ENCODE results near the gene SPATA24.

The SPATA24 gene

GRCh38 chr5:139407517-139407916 lies 3.6 kb upstream of the SPATA24 start:
- TF ChIP-seq CEBPB (IDR thresholded peaks at IDR 0.05) (no peak), TCF12 (IDR thresholded peaks at IDR 0.05; ENCODE audit: low read depth) (no peak), ZBTB7A (IDR thresholded peaks at IDR 0.05; ENCODE audit: low read depth) (no peak), RAD21 (IDR thresholded peaks at IDR 0.05; ENCODE audit: low read depth) (no peak), EP300 (IDR thresholded peaks at IDR 0.05; ENCODE audit: borderline replicate concordance) (no peak), FOXM1 (IDR thresholded peaks at IDR 0.05; ENCODE audit: borderline replicate concordance, low read depth) (no peak), YY1 (IDR thresholded peaks at IDR 0.05; ENCODE audit: low read depth) (no peak), USF1 (IDR thresholded peaks at IDR 0.05) (no peak), EGR1 (IDR thresholded peaks at IDR 0.05) (no peak), NFIC (IDR thresholded peaks at IDR 0.05) (no peak), CREB1 (IDR thresholded peaks at IDR 0.05; ENCODE audit: low read depth) (no peak), REST (IDR thresholded peaks at IDR 0.05; ENCODE audit: low read depth) (no peak), TAF1 (IDR thresholded peaks at IDR 0.05; ENCODE audit: low read depth) (no peak), TEAD4 (IDR thresholded peaks at IDR 0.05) (no peak), MAX (IDR thresholded peaks at IDR 0.05) (no peak)

GRCh38 chr5:139406963-139407362 lies 3.1 kb upstream of the SPATA24 start:
- no peak for TF ChIP-seq CEBPB (IDR thresholded peaks at IDR 0.05)

GRCh38 chr5:139404484-139404840 lies 573 bp upstream of the SPATA24 start:
- TF ChIP-seq REST (IDR thresholded peaks at IDR 0.05; ENCODE audit: low read depth) = no peak
- TF ChIP-seq TCF12 (IDR thresholded peaks at IDR 0.05; ENCODE audit: low read depth) = no peak
- no peak for TF ChIP-seq YY1 (IDR thresholded peaks at IDR 0.05; ENCODE audit: low read depth)
- TF ChIP-seq EP300 (IDR thresholded peaks at IDR 0.05; ENCODE audit: borderline replicate concordance) = no peak
- TF ChIP-seq USF1 (IDR thresholded peaks at IDR 0.05) = no peak
- TF ChIP-seq FOXM1 (IDR thresholded peaks at IDR 0.05; ENCODE audit: borderline replicate concordance, low read depth) = no peak
- TF ChIP-seq CEBPB (IDR thresholded peaks at IDR 0.05) = no peak
- no peak for TF ChIP-seq TAF1 (IDR thresholded peaks at IDR 0.05; ENCODE audit: low read depth)
- TF ChIP-seq CREB1 (IDR thresholded peaks at IDR 0.05; ENCODE audit: low read depth) = no peak
- TF ChIP-seq EGR1 (IDR thresholded peaks at IDR 0.05) = no peak
- no peak for TF ChIP-seq NFIC (IDR thresholded peaks at IDR 0.05)
- TF ChIP-seq TEAD4 (IDR thresholded peaks at IDR 0.05) = no peak
- TF ChIP-seq MAX (IDR thresholded peaks at IDR 0.05) = no peak
- TF ChIP-seq ZBTB7A (IDR thresholded peaks at IDR 0.05; ENCODE audit: low read depth) = no peak

GRCh38 chr5:139403418-139403786 lies 487 bp downstream of the SPATA24 start:
- TF ChIP-seq ZBTB7A (IDR thresholded peaks at IDR 0.05; ENCODE audit: low read depth) (no peak), TAF1 (IDR thresholded peaks at IDR 0.05; ENCODE audit: low read depth) (no peak), USF1 (IDR thresholded peaks at IDR 0.05) (no peak), RAD21 (IDR thresholded peaks at IDR 0.05; ENCODE audit: low read depth) (no peak), FOXM1 (IDR thresholded peaks at IDR 0.05; ENCODE audit: borderline replicate concordance, low read depth) (no peak), TCF12 (IDR thresholded peaks at IDR 0.05; ENCODE audit: low read depth) (no peak), YY1 (IDR thresholded peaks at IDR 0.05; ENCODE audit: low read depth) (no peak)

- TF ChIP-seq RAD21 (IDR thresholded peaks at IDR 0.05; ENCODE audit: low read depth) (peak; percentile 74), YY1 (IDR thresholded peaks at IDR 0.05; ENCODE audit: low read depth) (no peak)
Observed at GRCh38 chr5:139402561-139403158, 1.2 kb downstream of the SPATA24 start.

GRCh38 chr5:139401546-139401945 lies 2.3 kb downstream of the SPATA24 start:
- TF ChIP-seq RAD21 (IDR thresholded peaks at IDR 0.05; ENCODE audit: low read depth) = no peak
- no peak for TF ChIP-seq CREB1 (IDR thresholded peaks at IDR 0.05; ENCODE audit: low read depth)
- no peak for TF ChIP-seq TCF12 (IDR thresholded peaks at IDR 0.05; ENCODE audit: low read depth)

Data from Ishikawa (cell line).